HEK293T (cell line): Measurements from ENCODE around the gene SVOP.

Experiments used
- CTCF ChIA-PET: fragments of 350-600 bp; formaldehyde crosslinking; extraction: SDS; loops from one replicate; lab custom pipeline; 2021; ENCODE audit warnings: antibody characterized with exemption, inconsistent platforms; lab: Yijun Ruan, JAX
- POLR2A ChIA-PET: fragments of 350-600 bp; formaldehyde crosslinking; extraction: SDS; loops from one replicate; lab custom pipeline; 2020; ENCODE audit warnings: antibody characterized with exemption, inconsistent platforms; lab: Yijun Ruan, JAX
- DNase-seq: peaks from one replicate; pipeline ENCODE4 v3.0.0; 2012; ENCODE audit warnings: mixed read lengths; ENCODE audit errors: extremely low spot score
- ARNT ChIP-seq: fragments of 450-650 bp; IDR thresholded peaks from 2 replicates; pipeline ENCODE4 v1.6.1; 2017; ENCODE audit warnings: mild to moderate bottlenecking
- BHLHE40 ChIP-seq: fragments of 450-650 bp; IDR thresholded peaks from 2 replicates; pipeline ENCODE4 v1.6.1; 2016; ENCODE audit warnings: mild to moderate bottlenecking, moderate library complexity, borderline replicate concordance
- CTBP1 ChIP-seq: fragments of 450-650 bp; IDR thresholded peaks from 2 replicates; pipeline ENCODE4 v1.6.1; 2016; ENCODE audit warnings: borderline replicate concordance
- ELF4 ChIP-seq: fragments of 450-650 bp; IDR thresholded peaks from 2 replicates; pipeline ENCODE4 v1.6.1; 2017; ENCODE audit warnings: antibody characterized with exemption
- FOXA1 ChIP-seq: fragments of 450-650 bp; IDR thresholded peaks from 2 replicates; pipeline ENCODE4 v1.6.1; 2016; ENCODE audit warnings: mild to moderate bottlenecking
- FOXK2 ChIP-seq: fragments of 450-650 bp; IDR thresholded peaks from 2 replicates; pipeline ENCODE4 v1.6.1; 2016; ENCODE audit warnings: mild to moderate bottlenecking
- FOXM1 ChIP-seq: fragments of 450-650 bp; IDR thresholded peaks from 2 replicates; pipeline ENCODE4 v1.6.1; 2017; ENCODE audit warnings: mild to moderate bottlenecking, borderline replicate concordance
- HDGF ChIP-seq: fragments of 450-650 bp; IDR thresholded peaks from 2 replicates; pipeline ENCODE4 v1.6.1; 2017; ENCODE audit warnings: antibody characterized with exemption, borderline replicate concordance
- L3MBTL2 ChIP-seq: fragments of 450-650 bp; conservative IDR thresholded peaks from 2 replicates; pipeline ENCODE4 v1.6.1; 2016; ENCODE audit warnings: mild to moderate bottlenecking
- LEF1 ChIP-seq: fragments of 450-650 bp; IDR thresholded peaks from 2 replicates; pipeline ENCODE4 v1.6.1; 2017; ENCODE audit warnings: mild to moderate bottlenecking, borderline replicate concordance
- NFRKB ChIP-seq: fragments of 450-650 bp; IDR thresholded peaks from 2 replicates; pipeline ENCODE4 v1.6.1; 2016; ENCODE audit warnings: mild to moderate bottlenecking, moderate library complexity
- PKNOX1 ChIP-seq: fragments of 450-650 bp; IDR thresholded peaks from 2 replicates; pipeline ENCODE4 v1.6.1; 2016
- SP1 ChIP-seq: fragments of 450-650 bp; IDR thresholded peaks from 2 replicates; pipeline ENCODE4 v1.6.1; 2017
- SUZ12 ChIP-seq: fragments of 450-650 bp; IDR thresholded peaks from 2 replicates; pipeline ENCODE4 v1.6.1; 2016; ENCODE audit warnings: mild to moderate bottlenecking
- TARDBP ChIP-seq: fragments of 450-650 bp; IDR thresholded peaks from 2 replicates; pipeline ENCODE4 v1.6.1; 2016
- ZNF384 ChIP-seq: fragments of 450-650 bp; IDR thresholded peaks from 2 replicates; pipeline ENCODE4 v1.6.1; 2016

Gene SVOP

GRCh38 chr12:108962256-108962655 lies 58.6 kb downstream of the SVOP start:
- TF ChIP-seq FOXA1 (no peak), FOXM1 (no peak), LEF1 (no peak), SUZ12 (no peak), BHLHE40 (no peak), FOXK2 (no peak), NFRKB (no peak), ELF4 (no peak), TARDBP (no peak), PKNOX1 (no peak), L3MBTL2 (no peak)
- no peak for DNase-seq
- ChIA-PET POLR2A (no interaction called here), CTCF (no interaction called here)

- TF ChIP-seq ARNT (no peak), BHLHE40 (no peak), NFRKB (no peak), ELF4 (no peak), FOXM1 (no peak), PKNOX1 (no peak)
- ChIA-PET CTCF (interaction anchor here (1.1 kb wide), 1 partner anchor 9 kb away, joined by 3 read pairs; no protein-coding TSS in a partner anchor), POLR2A (no interaction called here)
- no peak for DNase-seq
These were observed 60.9 kb downstream of the SVOP start for GRCh38 chr12:108959748-108960655.

GRCh38 chr12:108955225-108955835 lies 65.5 kb downstream of the SVOP start:
- POLR2A ChIA-PET: interaction anchor here (1.1 kb wide), 1 partner anchor 140 kb away, joined by 5 read pairs; no protein-coding TSS in a partner anchor
- DNase-seq: peak; percentile 39
- CTCF ChIA-PET: no interaction called here
- TF ChIP-seq BHLHE40 (no peak), PKNOX1 (peak; percentile 80)

- POLR2A ChIA-PET: no interaction called here
- CTCF ChIA-PET: interaction anchor here (0.6 to 1.3 kb wide), 11 partner anchors 9 to 287 kb away, joined by 3 to 4 read pairs (median 3); partner anchors contain the start of gene ALKBH2
- TF ChIP-seq FOXM1 (no peak), SUZ12 (no peak), CTBP1 (no peak), PKNOX1 (no peak), ELF4 (no peak), L3MBTL2 (no peak), SP1 (no peak), ZNF384 (no peak), HDGF (no peak), LEF1 (no peak), FOXK2 (no peak), NFRKB (no peak), FOXA1 (no peak), BHLHE40 (no peak), ARNT (no peak), TARDBP (no peak)
- DNase-seq: peak; percentile 70
These were observed 69.7 kb downstream of the SVOP start for GRCh38 chr12:108950991-108951739.

GRCh38 chr12:108949976-108950375 lies 70.9 kb downstream of the SVOP start:
- POLR2A ChIA-PET: no interaction called here
- CTCF ChIA-PET: interaction anchor here (0.7 to 1.3 kb wide), 2 partner anchors 66 to 143 kb away, joined by 4 to 5 read pairs; partner anchors contain the start of gene ALKBH2
- no peak for DNase-seq
- no peak for TF ChIP-seq PKNOX1
- no peak for TF ChIP-seq ELF4
- TF ChIP-seq SP1: no peak
- TF ChIP-seq LEF1: no peak
- TF ChIP-seq ARNT: no peak
